Cardiac muscle cell (in vitro differentiated cells and primary cell): Measurements from ENCODE around the gene TUBAL3. TPM values are rescaled to one million over a fixed set of nuclear protein-coding genes. Genes with fewer than 3 reads are reported as not detected.
"Not testable (repeated sequence)": the region's sequence is repeated elsewhere in the genome, so short reads cannot be mapped to it uniquely, and the experiment has no call there.

ENCODE experiments used
- DNase-seq, 2 donors: peaks; one replicate each; pipeline versions ENCODE4 v3.0.0 to v3.0.0-alpha.2; 2010 to 2017; ENCODE audit warnings: low read depth in 1 of 2, low spot score in 1 of 2
- H3K27ac ChIP-seq: fragments of 200-600 bp; sonication (generic); 2 replicates; pipeline ENCODE4 v1.5.1; 2016
- H3K27me3 ChIP-seq: fragments of 200-600 bp; sonication (generic); 2 replicates; pipeline ENCODE4 v1.6.0; 2016; ENCODE audit warnings: control low read depth
- H3K36me3 ChIP-seq: fragments of 200-600 bp; sonication (generic); 2 replicates; pipeline ENCODE4 v1.5.1; 2016; ENCODE audit warnings: control low read depth
- H3K4me1 ChIP-seq: fragments of 200-600 bp; sonication (generic); 2 replicates; pipeline ENCODE4 v1.8.1; 2017; ENCODE audit warnings: low read depth, mild to moderate bottlenecking, mixed run types
- H3K4me3 ChIP-seq: fragments of 200-600 bp; sonication (generic); 2 replicates; pipeline ENCODE4 v1.5.1; 2016; ENCODE audit warnings: mild to moderate bottlenecking
- H3K9me3 ChIP-seq: fragments of 200-600 bp; sonication (generic); 2 replicates; pipeline ENCODE4 v1.5.1; 2017; ENCODE audit warnings: low read depth, mild to moderate bottlenecking, control low read depth
- polyA plus RNA-seq: library from polyadenylated mRNA; unstranded; fragments of >200 nt; fragmentation: Nextera tagmentation; extraction: Ambion mirVana; gene quantifications from 2 replicates; pipeline ENCODE4 v1.2.1, GENCODE V29; 2016
- total RNA-seq: library from RNA; depleted of rRNA; stranded (reverse); fragments of >200 nt; gene quantifications from 2 replicates; pipeline ENCODE4 v1.2.3, GENCODE V29; 2016
- TF ChIP-seq, protein P1 (sequence below): IDR thresholded peaks from 2 replicates; pipeline ENCODE4 v1.5.1; 2012; ENCODE audit warnings: low read depth, mild to moderate bottlenecking, low read length

TUBAL3 gene
- total and polyA plus RNA-seq, 2 experiments from 2014 or later = not detected

DNA sequence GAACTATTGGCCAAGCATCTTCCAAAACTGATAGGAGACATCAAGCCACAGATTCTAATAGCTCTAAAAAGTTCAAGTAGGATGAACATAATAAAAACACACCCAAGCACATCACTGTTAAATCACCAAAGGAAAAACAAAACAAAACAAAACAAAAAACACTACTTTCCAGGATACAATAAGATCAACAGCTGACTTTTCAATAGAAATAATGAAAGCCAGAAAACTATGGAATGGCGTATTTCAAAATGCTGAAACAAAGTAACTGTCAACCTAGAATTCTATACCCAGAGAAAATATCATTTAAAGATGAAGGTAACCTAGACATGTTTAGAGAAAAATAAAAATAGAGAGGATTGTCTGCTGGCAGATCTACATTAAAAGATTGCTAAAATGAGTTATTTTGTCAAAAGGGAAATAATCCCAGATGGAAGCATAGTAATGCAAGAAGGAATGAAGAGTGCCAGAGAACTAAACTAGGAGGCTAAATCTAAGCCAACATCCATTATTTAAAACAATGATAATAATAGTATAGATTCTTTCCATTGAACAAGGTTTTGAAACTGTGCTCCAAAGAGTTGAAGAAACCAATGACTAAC is 13.9 kb downstream of the TUBAL3 start:
- H3K9me3 ChIP-seq = no peaks in the 10 kb centered on the region
- H3K27ac ChIP-seq = no peak overlapping the region
- H3K36me3 ChIP-seq = no peaks in the 10 kb centered on the region
- no peak for DNase-seq
- no peaks in the 10 kb centered on the region for H3K27me3 ChIP-seq
- H3K4me3 ChIP-seq = no peak overlapping the region
- no peaks in the 10 kb centered on the region for H3K4me1 ChIP-seq
- TF ChIP-seq, protein P1, sequence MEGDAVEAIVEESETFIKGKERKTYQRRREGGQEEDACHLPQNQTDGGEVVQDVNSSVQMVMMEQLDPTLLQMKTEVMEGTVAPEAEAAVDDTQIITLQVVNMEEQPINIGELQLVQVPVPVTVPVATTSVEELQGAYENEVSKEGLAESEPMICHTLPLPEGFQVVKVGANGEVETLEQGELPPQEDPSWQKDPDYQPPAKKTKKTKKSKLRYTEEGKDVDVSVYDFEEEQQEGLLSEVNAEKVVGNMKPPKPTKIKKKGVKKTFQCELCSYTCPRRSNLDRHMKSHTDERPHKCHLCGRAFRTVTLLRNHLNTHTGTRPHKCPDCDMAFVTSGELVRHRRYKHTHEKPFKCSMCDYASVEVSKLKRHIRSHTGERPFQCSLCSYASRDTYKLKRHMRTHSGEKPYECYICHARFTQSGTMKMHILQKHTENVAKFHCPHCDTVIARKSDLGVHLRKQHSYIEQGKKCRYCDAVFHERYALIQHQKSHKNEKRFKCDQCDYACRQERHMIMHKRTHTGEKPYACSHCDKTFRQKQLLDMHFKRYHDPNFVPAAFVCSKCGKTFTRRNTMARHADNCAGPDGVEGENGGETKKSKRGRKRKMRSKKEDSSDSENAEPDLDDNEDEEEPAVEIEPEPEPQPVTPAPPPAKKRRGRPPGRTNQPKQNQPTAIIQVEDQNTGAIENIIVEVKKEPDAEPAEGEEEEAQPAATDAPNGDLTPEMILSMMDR = no peak

- Histone ChIP-seq H3K4me3 (no peak overlapping the region), H3K4me1 (no peaks in the 10 kb centered on the region), H3K9me3 (no peaks in the 10 kb centered on the region), H3K27me3 (no peaks in the 10 kb centered on the region), H3K36me3 (no peaks in the 10 kb centered on the region), H3K27ac (no peak overlapping the region)
- DNase-seq = no peak
- TF ChIP-seq, protein P1 = no peak
These were observed 17.5 kb downstream of the TUBAL3 start for GRCh38 chr10:5387169-5387568.

GRCh38 chr10:5385224-5385623 is 19.4 kb downstream of the TUBAL3 start:
- no peak overlapping the region for H3K4me3 ChIP-seq
- TF ChIP-seq, protein P1 = no peak
- no peak overlapping the region for H3K27ac ChIP-seq
- H3K36me3 ChIP-seq = no peaks in the 10 kb centered on the region
- DNase-seq = no peak
- no peaks in the 10 kb centered on the region for H3K9me3 ChIP-seq
- no peaks in the 10 kb centered on the region for H3K27me3 ChIP-seq
- no peaks in the 10 kb centered on the region for H3K4me1 ChIP-seq

- H3K4me1 ChIP-seq = no peaks in the 10 kb centered on the region
- no peaks in the 10 kb centered on the region for H3K9me3 ChIP-seq
- TF ChIP-seq, protein P1 = no peak
These were observed 23.4 kb downstream of the TUBAL3 start for GRCh38 chr10:5381187-5381586.

GRCh38 chr10:5380395-5380794 is 24.2 kb downstream of the TUBAL3 start:
- not testable (repeated sequence) for H3K36me3 ChIP-seq, H3K27ac ChIP-seq, H3K4me1 ChIP-seq, H3K9me3 ChIP-seq, H3K4me3 ChIP-seq, H3K27me3 ChIP-seq, DNase-seq

More at GRCh38 chr10:5381187-5381586, 23.4 kb downstream of the TUBAL3 start:
- no peak overlapping the region for H3K27ac ChIP-seq
- no peaks in the 10 kb centered on the region for H3K27me3 ChIP-seq
- H3K4me3 ChIP-seq = no peak overlapping the region
- no peak for DNase-seq
- no peaks in the 10 kb centered on the region for H3K36me3 ChIP-seq

GRCh38 chr10:5379202-5379601 is 25.4 kb downstream of the TUBAL3 start:
- not testable (repeated sequence) for H3K36me3 ChIP-seq, H3K4me3 ChIP-seq, H3K4me1 ChIP-seq, DNase-seq, H3K9me3 ChIP-seq, H3K27ac ChIP-seq, H3K27me3 ChIP-seq
